ENCODE measurements around the gene SCAMP4. TPM values are rescaled to one million over a fixed set of nuclear protein-coding genes. Genes with fewer than 3 reads are reported as not detected.

SCAMP4 gene
- total and polyA plus RNA-seq, 2 of the 13 experiments (the other 11 are each of a cell fraction or from before 2014, with no cell fraction given): 10.7 to 13.7 TPM

- TF ChIP-seq ATF2 (CRISPR knock-in tag; IDR thresholded peaks at IDR 0.05) (peak; percentile 35; the same call in 1 of the 2 replicates), ZNF160 (CRISPR knock-in tag; IDR thresholded peaks at IDR 0.05) (0 out of 2 replicates have a peak, but pooled peaks have one; percentile 33), NR2F1 (CRISPR knock-in tag; IDR thresholded peaks at IDR 0.05) (peak; percentile 45; a peak in 2 of 4 replicates), NR2F2 (IDR thresholded peaks at IDR 0.05; ENCODE audit: borderline replicate concordance, low read depth) (no peak), CHD2 (IDR thresholded peaks at IDR 0.05; ENCODE audit: low read depth, low read length) (no peak; the same call in 1 of the 2 replicates), MAX (IDR thresholded peaks at IDR 0.05) (peak; percentile 29; the same call in 1 of the 2 replicates), ARID3A (IDR thresholded peaks at IDR 0.05; ENCODE audit: low read depth, low read length) (no peak), ZNF143 (CRISPR knock-in tag; IDR thresholded peaks at IDR 0.05) (no peak), SATB2 (CRISPR knock-in tag; IDR thresholded peaks at IDR 0.05) (no peak), ZNF597 (CRISPR knock-in tag; IDR thresholded peaks at IDR 0.05) (no peak), SP5 (CRISPR knock-in tag; IDR thresholded peaks at IDR 0.05; ENCODE audit: borderline replicate concordance, low read depth) (peak; percentile 68; the same call in 1 of the 2 replicates), ISX (CRISPR knock-in tag; conservative IDR thresholded peaks at IDR 0.05) (no peak), ZNF776 (CRISPR knock-in tag; IDR thresholded peaks at IDR 0.05) (no peak), ZNF12 (CRISPR knock-in tag; IDR thresholded peaks at IDR 0.05) (no peak), MED13 (CRISPR knock-in tag; IDR thresholded peaks at IDR 0.05) (no peak), ZSCAN30 (CRISPR knock-in tag; IDR thresholded peaks at IDR 0.05) (no peak)
- TF ChIP-seq, protein P1, sequence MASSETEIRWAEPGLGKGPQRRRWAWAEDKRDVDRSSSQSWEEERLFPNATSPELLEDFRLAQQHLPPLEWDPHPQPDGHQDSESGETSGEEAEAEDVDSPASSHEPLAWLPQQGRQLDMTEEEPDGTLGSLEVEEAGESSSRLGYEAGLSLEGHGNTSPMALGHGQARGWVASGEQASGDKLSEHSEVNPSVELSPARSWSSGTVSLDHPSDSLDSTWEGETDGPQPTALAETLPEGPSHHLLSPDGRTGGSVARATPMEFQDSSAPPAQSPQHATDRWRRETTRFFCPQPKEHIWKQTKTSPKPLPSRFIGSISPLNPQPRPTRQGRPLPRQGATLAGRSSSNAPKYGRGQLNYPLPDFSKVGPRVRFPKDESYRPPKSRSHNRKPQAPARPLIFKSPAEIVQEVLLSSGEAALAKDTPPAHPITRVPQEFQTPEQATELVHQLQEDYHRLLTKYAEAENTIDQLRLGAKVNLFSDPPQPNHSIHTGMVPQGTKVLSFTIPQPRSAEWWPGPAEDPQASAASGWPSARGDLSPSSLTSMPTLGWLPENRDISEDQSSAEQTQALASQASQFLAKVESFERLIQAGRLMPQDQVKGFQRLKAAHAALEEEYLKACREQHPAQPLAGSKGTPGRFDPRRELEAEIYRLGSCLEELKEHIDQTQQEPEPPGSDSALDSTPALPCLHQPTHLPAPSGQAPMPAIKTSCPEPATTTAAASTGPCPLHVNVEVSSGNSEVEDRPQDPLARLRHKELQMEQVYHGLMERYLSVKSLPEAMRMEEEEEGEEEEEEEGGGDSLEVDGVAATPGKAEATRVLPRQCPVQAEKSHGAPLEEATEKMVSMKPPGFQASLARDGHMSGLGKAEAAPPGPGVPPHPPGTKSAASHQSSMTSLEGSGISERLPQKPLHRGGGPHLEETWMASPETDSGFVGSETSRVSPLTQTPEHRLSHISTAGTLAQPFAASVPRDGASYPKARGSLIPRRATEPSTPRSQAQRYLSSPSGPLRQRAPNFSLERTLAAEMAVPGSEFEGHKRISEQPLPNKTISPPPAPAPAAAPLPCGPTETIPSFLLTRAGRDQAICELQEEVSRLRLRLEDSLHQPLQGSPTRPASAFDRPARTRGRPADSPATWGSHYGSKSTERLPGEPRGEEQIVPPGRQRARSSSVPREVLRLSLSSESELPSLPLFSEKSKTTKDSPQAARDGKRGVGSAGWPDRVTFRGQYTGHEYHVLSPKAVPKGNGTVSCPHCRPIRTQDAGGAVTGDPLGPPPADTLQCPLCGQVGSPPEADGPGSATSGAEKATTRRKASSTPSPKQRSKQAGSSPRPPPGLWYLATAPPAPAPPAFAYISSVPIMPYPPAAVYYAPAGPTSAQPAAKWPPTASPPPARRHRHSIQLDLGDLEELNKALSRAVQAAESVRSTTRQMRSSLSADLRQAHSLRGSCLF (CRISPR knock-in tag; IDR thresholded peaks at IDR 0.05; ENCODE audit: borderline replicate concordance): no peak
- TF ChIP-seq, protein P2, sequence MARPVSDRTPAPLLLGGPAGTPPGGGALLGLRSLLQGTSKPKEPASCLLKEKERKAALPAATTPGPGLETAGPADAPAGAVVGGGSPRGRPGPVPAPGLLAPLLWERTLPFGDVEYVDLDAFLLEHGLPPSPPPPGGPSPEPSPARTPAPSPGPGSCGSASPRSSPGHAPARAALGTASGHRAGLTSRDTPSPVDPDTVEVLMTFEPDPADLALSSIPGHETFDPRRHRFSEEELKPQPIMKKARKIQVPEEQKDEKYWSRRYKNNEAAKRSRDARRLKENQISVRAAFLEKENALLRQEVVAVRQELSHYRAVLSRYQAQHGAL (CRISPR knock-in tag; IDR thresholded peaks at IDR 0.05; ENCODE audit: not compliant biosample characterization): no peak
Observed at GRCh38 chr19:1864480-1865171, 40.6 kb upstream of the SCAMP4 start (continued).

Measured in HepG2 (cell line).